Bronchial epithelial cell (primary cell): Measurements from ENCODE around the gene NTM. TPM values are rescaled to one million over a fixed set of nuclear protein-coding genes. Genes with fewer than 3 reads are reported as not detected.

Experiments used
- DNase-seq: peaks from one replicate; pipeline ENCODE4 v3.0.0-alpha.2; 2010; ENCODE audit warnings: low read depth
- FAIRE-seq: peaks from 2 replicates; lab custom pipeline; 2011; peaks lifted over from hg19 to GRCh38; lab: Jason Lieb, UNC
- H3K27me3 ChIP-seq: 2 replicates; pipeline ENCODE4 v1.5.1; 2011; ENCODE audit warnings: low read length; ENCODE audit not compliant: control insufficient read depth, insufficient read depth
- H3K36me3 ChIP-seq: 2 replicates; pipeline ENCODE4 v1.5.1; 2011; ENCODE audit warnings: low read length; ENCODE audit not compliant: control insufficient read depth, insufficient read depth
- H3K4me3 ChIP-seq: 2 replicates; pipeline ENCODE4 v1.5.1; 2011; ENCODE audit warnings: mild to moderate bottlenecking, low read depth, low read length, control low read depth
- CTCF ChIP-seq: IDR thresholded peaks from 2 replicates; pipeline ENCODE4 v1.5.1; 2011; ENCODE audit warnings: mild to moderate bottlenecking, moderate library complexity, low read length, control low read depth, inconsistent platforms; ENCODE audit not compliant: insufficient read depth, severe bottlenecking
- total RNA-seq: library from RNA; depleted of rRNA; stranded (reverse); fragments of >200 nt; gene quantifications from 2 replicates; pipeline ENCODE4 v1.2.1, GENCODE V29; 2014

Gene NTM
- total RNA-seq, 1 donor from 2014 or later = 4.2 TPM

DNA sequence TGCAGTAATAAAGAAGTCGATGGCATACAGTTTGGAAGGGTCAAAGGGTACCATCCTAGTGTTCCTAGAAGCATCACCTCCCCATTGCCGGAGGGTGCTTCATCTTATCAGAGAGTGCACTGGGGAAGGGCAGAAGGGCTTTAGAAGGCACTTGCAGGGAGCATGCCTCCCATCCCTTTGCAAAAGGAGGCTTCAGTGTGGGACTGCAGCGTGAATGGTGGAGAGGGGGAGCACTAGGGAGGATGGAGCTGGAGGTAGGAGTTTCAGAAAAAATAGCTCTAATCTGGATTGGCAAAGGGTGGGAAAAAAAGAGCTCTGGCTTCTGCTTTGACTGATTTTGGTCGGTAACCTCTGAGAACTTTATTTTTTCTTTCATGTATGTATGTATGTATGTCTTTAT lies 5.0 kb downstream of the NTM start:
- Histone ChIP-seq H3K27me3 (peaks cover 9% of the 10 kb centered on the region), H3K36me3 (no peaks in the 10 kb centered on the region), H3K4me3 (no peak overlapping the region)
- no peak for DNase-seq
- FAIRE-seq = no peak
- TF ChIP-seq CTCF = no peak

DNA sequence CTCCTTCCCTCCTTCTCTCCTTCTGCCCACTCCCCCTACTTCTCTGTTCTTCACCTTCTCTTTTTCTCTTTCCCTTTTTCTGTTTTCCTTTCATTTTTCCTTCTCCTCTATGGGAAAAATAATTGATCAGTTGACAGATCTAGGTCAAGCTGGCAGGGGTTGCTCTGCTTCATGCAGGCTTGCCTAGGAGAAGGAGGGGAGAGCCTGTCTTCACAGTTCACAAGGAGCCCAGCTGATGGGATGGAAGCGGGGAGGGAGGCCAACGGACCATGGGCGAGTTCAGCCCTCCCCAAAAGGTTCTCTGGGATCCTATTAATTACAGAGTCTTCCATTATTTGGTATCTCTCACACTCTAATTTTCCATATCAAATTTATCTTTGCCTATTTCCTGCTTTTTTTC lies 5.5 kb downstream of the NTM start:
- TF ChIP-seq CTCF = no peak
- Histone ChIP-seq H3K4me3 (no peak overlapping the region), H3K27me3 (peaks cover 6% of the 10 kb centered on the region), H3K36me3 (no peaks in the 10 kb centered on the region)
- FAIRE-seq (no peak), DNase-seq (no peak)

DNA sequence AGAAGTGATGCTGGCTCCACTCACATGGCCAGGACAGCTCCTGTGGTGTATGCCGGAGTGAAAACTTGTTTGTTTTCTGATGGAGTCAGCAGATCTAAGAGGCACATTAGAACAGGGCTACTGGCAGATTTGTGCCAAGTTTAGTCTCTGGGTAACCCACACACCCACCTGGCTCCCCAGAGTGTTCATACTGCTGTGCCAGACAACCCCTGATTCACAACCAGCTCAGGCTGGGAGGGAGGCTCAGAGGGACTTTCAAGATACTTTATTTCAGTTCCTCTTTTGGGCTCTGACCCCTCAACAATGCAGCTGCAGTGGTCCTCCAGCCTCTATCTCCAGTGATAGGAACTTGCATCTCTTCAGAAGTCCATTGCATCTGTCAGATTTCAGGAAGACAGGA lies 8.5 kb downstream of the NTM start:
- FAIRE-seq (no peak), DNase-seq (no peak)
- Histone ChIP-seq H3K27me3 (no peaks in the 10 kb centered on the region), H3K36me3 (no peaks in the 10 kb centered on the region), H3K4me3 (no peak overlapping the region)
- no peak for TF ChIP-seq CTCF

GRCh38 chr11:131385763-131386390 lies 15.5 kb downstream of the NTM start:
- no peak for TF ChIP-seq CTCF
- no peaks in the 10 kb centered on the region for H3K36me3 ChIP-seq
- no peaks in the 10 kb centered on the region for H3K27me3 ChIP-seq
- no peak overlapping the region for H3K4me3 ChIP-seq
- FAIRE-seq = no peak
- no peak for DNase-seq

GRCh38 chr11:131386408-131386807 lies 16.0 kb downstream of the NTM start:
- Histone ChIP-seq H3K4me3 (no peak overlapping the region), H3K27me3 (no peaks in the 10 kb centered on the region), H3K36me3 (no peaks in the 10 kb centered on the region)
- no peak for TF ChIP-seq CTCF
- DNase-seq (no peak), FAIRE-seq (no peak)

DNA sequence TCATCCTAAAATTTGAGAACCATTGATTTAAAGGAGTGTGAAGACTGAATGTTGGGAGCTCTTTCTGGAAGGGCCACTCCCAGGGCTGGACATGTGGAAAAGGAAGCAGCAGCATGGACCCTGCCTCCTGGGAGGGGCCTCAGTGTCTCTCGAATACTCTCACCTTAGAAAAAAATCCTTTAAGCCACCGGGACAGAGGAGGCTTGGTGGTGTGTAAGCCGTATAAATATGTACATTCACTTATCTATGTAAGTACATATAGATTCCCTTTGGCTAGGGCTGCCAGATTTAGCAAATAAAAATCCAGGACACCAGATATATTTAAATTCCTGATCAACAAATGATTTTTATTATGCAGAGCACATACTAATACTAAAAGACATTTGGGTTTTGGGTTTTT lies 17.6 kb downstream of the NTM start:
- Histone ChIP-seq H3K27me3 (no peaks in the 10 kb centered on the region), H3K4me3 (no peak overlapping the region), H3K36me3 (no peaks in the 10 kb centered on the region)
- no peak for TF ChIP-seq CTCF
- no peak for DNase-seq
- no peak for FAIRE-seq
